Measurements from ENCODE around the gene GPR35.
"Not testable (repeated sequence)": the region's sequence is repeated elsewhere in the genome, so short reads cannot be mapped to it uniquely, and the experiment has no call there.

Gene GPR35

DNA sequence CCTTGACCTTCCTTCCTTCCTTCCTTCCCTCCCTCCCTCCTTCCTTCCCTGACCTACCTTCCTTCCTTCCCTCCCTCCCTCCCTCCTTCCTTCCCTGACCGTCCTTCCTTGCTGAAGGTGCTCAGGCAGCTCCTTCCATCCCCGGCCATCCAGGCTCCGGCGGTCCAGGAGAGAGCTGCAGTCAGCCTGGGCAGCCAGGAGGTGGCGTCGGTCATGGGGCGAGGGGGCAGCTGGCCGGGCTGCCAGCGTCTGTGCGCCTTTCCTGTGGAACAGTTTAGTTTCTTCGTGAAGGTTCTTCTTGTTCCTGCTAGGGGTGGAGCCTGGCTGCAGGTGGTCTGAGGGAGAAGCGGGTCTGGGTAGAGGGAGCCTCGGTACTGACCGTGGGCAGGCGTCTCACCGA lies 15.7 kb downstream of the GPR35 start:
- DNase-seq: no peak

DNA sequence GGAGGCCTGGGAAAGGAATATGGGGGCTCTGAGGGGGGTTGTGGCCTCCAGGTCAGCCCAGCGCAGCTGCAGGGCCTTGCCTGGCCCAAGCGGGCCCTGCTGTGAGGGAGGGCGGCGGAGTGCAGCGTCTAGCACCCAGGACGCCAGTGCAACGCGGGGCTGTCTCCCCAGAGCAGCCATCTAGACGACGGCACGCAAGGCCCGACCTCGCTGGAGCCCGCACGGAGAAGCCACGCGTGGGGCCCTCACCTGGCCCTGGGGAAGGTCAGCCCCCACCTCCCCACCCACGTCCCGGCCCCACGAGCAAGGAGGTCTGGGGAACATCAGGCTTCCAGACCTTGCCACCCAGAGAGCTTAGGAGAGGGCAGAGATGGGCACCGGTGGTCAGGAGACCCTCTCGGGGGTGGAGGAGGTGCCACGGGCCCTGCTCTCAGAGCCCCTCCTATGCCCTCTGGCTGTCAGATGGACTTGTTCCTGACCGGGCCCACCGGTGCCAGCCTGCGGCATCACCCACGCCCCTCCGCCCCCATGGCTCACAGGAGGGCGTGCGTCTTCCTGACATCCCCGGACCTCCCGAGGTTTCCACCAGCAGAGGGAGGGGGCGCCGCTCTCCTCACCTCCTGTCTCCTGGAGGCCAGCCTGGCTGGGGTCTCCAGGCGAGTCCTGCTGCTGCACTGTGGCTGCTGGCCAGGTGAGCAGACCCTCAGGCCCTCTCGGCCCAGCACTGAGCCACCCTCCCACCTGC lies 17.0 kb downstream of the GPR35 start:
- no peak for DNase-seq

GRCh38 chr2:240642806-240643092 lies 17.5 kb downstream of the GPR35 start:
- DNase-seq: no peak

GRCh38 chr2:240643093-240643810 lies 18.0 kb downstream of the GPR35 start:
- no peak for DNase-seq

- no peak for DNase-seq
These were observed 18.5 kb downstream of the GPR35 start for GRCh38 chr2:240643811-240644150.

- no peak for DNase-seq
These were observed 18.9 kb downstream of the GPR35 start for GRCh38 chr2:240644171-240644651.

DNA sequence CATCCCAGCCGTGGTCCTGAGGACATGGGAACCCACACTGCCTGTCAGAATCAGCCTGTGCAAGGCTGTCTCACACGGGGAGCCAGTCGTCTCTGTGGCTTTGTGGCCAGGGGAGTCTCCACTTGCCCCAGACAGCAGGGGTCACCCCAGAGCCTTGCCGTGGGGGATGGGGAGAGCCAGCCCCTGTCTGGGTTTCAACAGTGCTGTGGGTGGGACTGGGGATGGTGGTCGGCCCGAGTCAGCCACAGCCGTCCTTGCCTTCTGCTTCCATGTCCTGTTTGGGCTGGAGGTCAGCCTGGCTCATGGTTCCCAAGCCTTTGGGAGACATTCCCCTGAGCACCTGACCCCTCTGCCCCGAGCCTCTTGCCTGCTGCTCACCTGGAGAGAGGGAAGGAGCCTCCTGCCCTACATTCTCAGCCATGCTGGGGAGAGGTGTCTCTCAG lies 19.6 kb downstream of the GPR35 start:
- DNase-seq: no peak

- no peak for DNase-seq
These were observed 20.1 kb downstream of the GPR35 start for GRCh38 chr2:240645346-240645745.

GRCh38 chr2:240645801-240646175 lies 20.5 kb downstream of the GPR35 start:
- no peak for DNase-seq

GRCh38 chr2:240646176-240646899 lies 21.1 kb downstream of the GPR35 start:
- DNase-seq: no peak

GRCh38 chr2:240646900-240647502 lies 21.7 kb downstream of the GPR35 start:
- DNase-seq: no peak

GRCh38 chr2:240647503-240648154 lies 22.3 kb downstream of the GPR35 start:
- DNase-seq: no peak

- DNase-seq: no peak
These were observed 22.9 kb downstream of the GPR35 start for GRCh38 chr2:240648155-240648649.

DNA sequence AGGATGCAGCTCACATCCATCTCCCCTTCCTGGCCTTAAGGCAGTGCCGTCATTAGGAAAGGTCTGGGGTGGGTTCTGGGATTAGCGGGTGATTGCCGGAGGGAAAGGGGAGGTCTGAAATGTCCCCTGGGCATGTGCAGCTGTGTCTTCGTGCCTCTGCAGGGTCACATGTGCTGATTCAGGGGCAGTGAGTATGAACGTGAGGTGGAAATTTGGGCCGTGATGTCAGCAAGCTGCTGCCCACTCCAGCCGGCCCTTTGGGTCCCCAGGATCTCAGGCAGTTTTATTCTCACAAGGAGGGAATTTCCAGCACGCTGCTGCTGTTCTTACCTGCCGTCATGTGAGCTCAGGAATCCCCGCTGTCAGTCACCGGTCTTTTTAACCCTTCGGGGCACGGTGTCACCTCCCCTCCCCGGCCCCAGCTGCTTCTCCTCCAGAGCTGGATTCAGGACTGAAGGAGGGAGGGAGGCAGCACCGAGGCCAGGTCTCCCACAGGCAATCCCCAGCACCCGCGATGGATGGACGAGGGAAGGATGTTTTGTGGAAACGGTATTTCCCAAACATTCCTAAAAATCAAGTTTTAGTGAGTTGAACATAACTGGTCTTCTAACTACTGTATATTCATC lies 23.5 kb downstream of the GPR35 start:
- DNase-seq: no peak

- DNase-seq: no peak
These were observed 24.1 kb downstream of the GPR35 start for GRCh38 chr2:240649331-240649730.

DNA sequence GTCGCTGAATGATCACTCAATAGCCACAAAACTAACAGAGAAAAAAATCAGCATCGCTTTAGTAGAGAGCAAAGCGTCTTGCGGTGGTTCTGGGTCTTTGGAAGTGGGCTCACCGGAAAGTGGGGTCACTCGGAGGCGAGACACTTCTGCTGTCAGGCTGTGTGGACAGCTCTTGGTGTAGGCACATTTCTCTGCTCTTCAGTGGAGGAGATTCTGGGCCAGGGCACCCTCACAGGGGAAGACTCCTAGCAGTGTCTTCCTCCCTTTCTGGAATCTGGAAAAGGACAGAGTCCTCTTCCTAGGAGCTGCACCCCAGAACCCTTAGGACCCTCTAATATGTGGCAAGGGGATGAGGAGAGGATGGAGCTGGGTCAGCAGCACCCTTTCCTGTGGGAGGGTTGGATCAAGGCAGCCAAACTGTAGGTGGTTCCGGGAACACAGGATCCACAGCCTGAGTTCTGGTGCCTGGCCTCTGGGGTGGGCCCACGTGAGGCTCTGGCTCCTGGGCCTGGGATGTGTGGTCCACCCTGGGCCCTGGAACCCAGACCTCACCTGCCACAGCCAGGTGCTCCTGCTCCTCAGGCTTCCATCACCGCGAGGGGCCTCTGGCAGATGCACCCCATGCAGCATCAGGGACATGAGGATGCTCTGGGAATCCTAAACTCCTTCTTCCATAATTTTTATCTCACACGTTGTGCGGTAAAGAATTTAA lies 25.1 kb downstream of the GPR35 start:
- no peak for DNase-seq

GRCh38 chr2:240651185-240651584 lies 25.9 kb downstream of the GPR35 start:
- no peak for DNase-seq

DNA sequence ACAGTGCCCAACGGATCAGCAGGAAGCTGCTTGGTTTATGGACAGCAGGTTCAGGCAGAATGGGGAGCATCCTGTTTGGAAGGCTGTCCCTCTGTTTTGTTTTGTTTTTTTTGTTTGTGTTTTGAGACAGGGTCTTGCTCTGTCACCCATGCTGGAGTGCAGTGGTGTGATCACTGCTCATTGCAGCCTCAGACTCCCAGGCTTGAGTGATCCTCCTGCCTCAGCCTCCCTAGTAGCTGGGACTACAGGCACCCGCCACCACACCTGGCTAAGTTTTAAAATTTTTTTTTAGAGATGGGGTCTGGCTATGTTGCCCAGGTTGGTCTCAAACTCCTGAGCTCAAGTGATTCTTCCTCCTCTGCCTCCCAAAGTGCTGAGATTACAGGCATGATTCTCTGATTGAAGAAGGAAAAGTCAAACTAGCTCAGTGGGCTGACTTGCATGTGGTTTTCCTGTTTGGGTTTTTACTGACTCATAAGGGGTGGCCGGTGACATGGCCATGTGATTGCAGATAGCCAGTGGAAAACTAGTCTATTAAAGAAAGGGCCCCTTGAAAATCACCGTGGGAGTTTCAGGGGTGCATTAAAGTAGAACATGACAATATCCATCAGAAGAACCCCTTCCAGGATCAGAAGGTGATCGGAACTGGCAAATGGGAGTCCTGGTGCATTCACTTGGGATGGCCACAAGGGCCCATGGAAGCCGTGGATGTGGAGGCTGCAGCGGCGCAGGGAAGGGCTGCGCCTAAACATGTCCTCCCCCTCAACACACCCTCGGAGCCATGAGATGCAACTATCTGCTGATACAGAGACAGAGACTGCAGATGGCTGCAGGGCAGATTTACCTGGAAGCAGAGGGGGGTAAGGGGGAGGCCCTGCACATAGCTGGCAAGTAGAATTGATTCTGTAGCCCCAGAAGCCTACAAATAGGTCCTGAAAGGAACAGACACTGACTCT lies 30.9 kb downstream of the GPR35 start:
- DNase-seq: no peak

DNA sequence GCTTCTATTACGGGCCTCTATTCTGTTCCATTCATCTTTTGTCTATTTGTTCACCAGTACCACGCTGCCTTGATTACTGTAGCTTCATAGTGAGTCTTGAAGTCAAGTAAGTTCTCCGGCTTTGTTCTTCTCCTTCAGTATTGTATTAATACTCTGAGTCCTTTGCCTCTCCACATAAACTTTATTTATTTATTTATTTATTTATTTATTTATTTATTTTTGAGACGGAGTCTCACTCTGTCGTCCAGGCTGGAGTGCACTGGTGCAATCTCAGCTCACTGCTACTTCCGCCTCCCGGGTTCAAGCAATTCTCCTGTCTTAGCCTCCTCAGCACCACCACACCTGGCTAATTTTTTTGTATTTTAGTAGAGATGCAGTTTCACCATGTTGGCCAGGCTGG lies 34.6 kb downstream of the GPR35 start:
- DNase-seq: not testable (repeated sequence)

- no peak for DNase-seq
These were observed 37.4 kb downstream of the GPR35 start for GRCh38 chr2:240662681-240663080.
